ENCODE measurements around the gene TFCP2L1. TPM values are rescaled to one million over a fixed set of nuclear protein-coding genes. Genes with fewer than 3 reads are reported as not detected.

Gene TFCP2L1
- total RNA-seq, 1 donor from 2014 or later = 12.3 TPM

- DNase-seq (ENCODE audit: low read depth) = no peak
- TF ChIP-seq CTCF (conservative IDR thresholded peaks at IDR 0.05; ENCODE audit: low read depth, low read length) = no peak
- H3K4me3 ChIP-seq (ENCODE audit: low read depth, low read length) = no peak overlapping the region
Observed at GRCh38 chr2:121192576-121192975, 92.4 kb downstream of the TFCP2L1 start.

DNA sequence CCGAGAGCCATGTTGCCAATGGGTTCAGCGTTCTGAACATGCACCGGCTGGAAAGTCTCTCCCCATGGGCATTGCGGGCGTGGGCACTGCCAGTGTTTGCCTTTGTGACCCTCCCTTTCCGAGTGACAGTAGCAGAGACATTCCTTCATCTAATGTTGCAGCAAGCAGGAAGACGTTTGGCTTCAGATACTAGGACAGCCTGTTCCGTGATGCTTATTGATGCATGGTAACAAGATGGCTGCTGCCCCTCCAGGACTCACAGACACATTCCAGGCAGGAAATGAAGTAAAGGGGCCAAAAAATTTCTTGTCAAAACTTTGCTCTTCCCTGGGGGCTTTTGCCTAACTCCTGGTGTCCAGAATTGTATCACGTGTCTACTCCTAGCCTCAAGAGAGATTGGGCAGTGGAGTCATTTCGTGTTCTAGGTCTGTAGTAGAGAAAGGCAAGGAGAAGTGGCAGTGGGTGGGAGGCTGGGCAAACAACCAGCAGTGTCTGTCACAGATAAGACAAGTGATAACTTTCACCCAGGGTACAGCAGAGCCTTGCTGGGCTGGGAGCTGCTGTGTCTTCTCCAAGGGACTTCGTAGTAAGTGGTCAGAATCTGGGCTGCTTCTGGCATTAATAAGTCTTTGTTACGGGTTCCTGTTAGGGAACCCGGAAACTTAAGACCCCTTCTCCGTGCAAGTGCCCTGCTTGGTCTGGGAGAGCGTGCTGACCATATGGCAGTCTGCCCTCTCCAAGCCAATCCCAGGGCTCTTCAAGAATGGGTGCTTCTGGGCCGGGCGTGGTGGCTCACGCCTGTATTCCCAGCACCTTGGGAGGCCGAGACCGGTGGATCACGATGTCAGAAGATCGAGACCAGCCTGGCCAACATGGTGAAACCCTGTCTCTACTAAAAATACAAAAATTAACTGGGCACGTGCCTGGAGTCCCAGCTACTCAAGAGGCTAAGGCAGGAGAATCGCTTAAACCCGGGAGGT, 93.5 kb downstream of the TFCP2L1 start:
- no peak overlapping the region for H3K4me3 ChIP-seq (ENCODE audit: low read depth, low read length)
- no peak for TF ChIP-seq CTCF (conservative IDR thresholded peaks at IDR 0.05; ENCODE audit: low read depth, low read length)
- no peak for DNase-seq (ENCODE audit: low read depth)

- no peak for DNase-seq (ENCODE audit: low read depth)
- H3K4me3 ChIP-seq (ENCODE audit: low read depth, low read length) = no peak overlapping the region
- no peak for TF ChIP-seq CTCF (conservative IDR thresholded peaks at IDR 0.05; ENCODE audit: low read depth, low read length)
Observed at GRCh38 chr2:121189661-121190381, 95.2 kb downstream of the TFCP2L1 start.

DNA sequence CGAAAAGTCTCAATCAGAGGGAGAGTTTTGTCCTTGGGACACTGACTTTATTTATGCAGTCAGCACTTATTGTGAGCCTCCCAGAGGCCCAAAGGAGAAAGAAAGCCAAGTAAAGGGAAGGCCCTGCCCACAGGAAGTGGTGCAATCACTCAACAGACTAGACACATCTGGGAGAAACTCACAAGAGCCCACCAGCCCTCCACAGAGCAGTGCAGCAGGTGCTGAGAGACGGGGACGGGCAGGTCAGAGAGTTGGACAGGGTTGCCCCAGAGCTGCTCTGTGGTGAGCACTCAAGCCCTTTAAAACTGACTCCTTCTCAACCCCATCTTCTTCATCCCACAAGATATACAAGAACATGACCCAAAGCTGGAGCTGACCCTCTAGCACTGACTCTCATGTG, 96.0 kb downstream of the TFCP2L1 start:
- no peak for DNase-seq (ENCODE audit: low read depth)
- no peak overlapping the region for H3K4me3 ChIP-seq (ENCODE audit: low read depth, low read length)
- no peak for TF ChIP-seq CTCF (conservative IDR thresholded peaks at IDR 0.05; ENCODE audit: low read depth, low read length)

DNA sequence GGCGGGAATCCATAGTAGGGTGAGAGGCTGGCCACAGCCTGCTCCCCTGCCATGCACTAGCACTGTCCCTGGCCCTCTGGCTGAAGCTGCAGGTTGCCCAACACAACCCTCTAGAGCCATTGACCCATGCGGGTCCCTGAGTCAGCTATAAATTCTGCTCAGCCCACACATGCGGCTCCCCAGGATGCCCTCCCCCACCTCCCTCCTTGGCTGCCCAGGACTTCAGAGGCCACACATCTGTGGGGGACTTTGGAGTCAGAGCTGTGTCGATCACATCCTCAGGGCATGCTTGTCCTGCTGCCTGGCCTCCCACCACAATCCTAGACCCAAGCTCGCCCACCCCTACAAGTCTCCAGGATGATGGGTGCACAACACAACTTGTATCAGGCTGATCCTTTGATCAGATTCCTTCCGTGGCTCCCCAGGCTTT, 97.0 kb downstream of the TFCP2L1 start:
- DNase-seq (ENCODE audit: low read depth) = no peak
- H3K4me3 ChIP-seq (ENCODE audit: low read depth, low read length) = no peak overlapping the region
- no peak for TF ChIP-seq CTCF (conservative IDR thresholded peaks at IDR 0.05; ENCODE audit: low read depth, low read length)

- no peak overlapping the region for H3K4me3 ChIP-seq (ENCODE audit: low read depth, low read length)
- no peak for DNase-seq (ENCODE audit: low read depth)
- TF ChIP-seq CTCF (conservative IDR thresholded peaks at IDR 0.05; ENCODE audit: low read depth, low read length) = no peak
Observed at GRCh38 chr2:121187351-121187981, 97.5 kb downstream of the TFCP2L1 start.
